Measurements from ENCODE around the gene TGFA.

TGFA gene

DNA sequence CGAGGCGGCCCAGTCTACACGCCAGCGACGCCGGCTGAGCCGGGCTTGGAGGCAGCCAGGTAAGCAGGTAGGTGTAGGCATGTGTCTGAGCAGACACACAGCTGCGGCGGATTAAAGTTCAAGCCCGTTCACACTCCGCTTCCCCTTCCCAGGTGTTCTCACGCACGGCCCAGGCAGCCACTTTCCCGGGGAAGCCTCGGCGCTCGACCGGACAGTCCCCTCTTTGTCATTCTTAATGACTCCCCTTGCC is 367 bp downstream of the TGFA start:
- DNase-seq (ENCODE audit: low read depth in 1 of 2, low spot score in 1 of 2) = no peak

GRCh38 chr2:70552501-70553333 is 909 bp downstream of the TGFA start:
- DNase-seq (ENCODE audit: low read depth in 1 of 2, low spot score in 1 of 2) = no peak

- DNase-seq (ENCODE audit: low read depth in 1 of 2, low spot score in 1 of 2) = no peak
Observed at GRCh38 chr2:70551167-70551566, 2.5 kb downstream of the TGFA start.

- no peak for DNase-seq (ENCODE audit: low read depth in 1 of 2, low spot score in 1 of 2)
Observed at GRCh38 chr2:70549962-70550361, 3.7 kb downstream of the TGFA start.

DNA sequence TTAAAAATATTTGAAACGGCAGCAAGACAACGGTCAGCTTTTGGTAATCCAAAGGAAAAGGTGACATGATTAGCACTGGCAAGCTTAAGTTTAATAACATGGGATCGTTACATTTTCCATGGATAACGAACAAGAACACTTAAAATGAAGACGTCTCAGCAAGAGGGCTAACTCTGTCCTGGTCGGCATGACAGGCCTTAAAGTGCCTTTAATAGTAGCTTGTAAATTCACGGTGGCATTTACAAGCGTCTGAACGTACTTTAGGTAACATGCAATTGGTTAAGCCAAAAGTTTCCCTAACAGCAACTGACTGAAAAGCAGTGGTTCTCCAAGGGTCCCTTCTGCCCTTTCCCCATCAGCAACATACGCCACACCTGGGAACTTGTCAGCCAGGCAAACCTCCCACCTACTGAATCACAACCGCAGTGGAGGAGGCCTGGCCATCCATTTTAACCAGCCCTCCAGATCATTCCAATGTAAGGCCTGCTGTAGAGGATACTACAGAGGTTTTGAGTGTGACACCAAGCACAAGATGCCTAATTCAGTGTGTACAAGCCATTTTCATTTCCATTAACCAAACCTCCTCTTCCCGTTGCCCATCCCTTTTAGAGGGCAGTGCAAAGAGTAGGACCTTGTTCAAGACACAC is 4.4 kb downstream of the TGFA start:
- DNase-seq (ENCODE audit: low read depth in 1 of 2, low spot score in 1 of 2) = no peak

DNA sequence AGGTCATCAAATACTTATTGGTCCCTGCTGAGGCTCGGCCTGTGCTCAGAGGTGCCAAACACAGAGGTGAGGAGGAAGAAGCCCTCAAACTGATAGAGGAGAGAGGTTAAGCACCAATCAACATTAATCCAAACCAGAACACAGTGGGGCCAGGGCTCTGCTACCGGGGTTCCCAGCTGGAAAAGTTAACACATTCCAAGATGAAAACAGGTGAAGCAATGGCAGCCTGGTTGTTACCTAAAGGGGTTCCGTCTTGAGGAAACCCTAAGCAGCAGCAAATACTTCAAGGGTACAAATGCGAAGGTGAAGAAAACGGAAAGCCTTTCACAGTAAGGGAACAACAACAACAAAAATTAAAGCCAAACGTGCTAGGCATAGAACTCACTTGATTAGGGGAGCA is 5.4 kb downstream of the TGFA start:
- DNase-seq (ENCODE audit: low read depth in 1 of 2, low spot score in 1 of 2) = no peak

- no peak for DNase-seq (ENCODE audit: low read depth in 1 of 2, low spot score in 1 of 2)
Observed at GRCh38 chr2:70546885-70547284, 6.7 kb downstream of the TGFA start.

- DNase-seq (ENCODE audit: low read depth in 1 of 2, low spot score in 1 of 2) = no peak
Observed at GRCh38 chr2:70546376-70546775, 7.2 kb downstream of the TGFA start.

DNA sequence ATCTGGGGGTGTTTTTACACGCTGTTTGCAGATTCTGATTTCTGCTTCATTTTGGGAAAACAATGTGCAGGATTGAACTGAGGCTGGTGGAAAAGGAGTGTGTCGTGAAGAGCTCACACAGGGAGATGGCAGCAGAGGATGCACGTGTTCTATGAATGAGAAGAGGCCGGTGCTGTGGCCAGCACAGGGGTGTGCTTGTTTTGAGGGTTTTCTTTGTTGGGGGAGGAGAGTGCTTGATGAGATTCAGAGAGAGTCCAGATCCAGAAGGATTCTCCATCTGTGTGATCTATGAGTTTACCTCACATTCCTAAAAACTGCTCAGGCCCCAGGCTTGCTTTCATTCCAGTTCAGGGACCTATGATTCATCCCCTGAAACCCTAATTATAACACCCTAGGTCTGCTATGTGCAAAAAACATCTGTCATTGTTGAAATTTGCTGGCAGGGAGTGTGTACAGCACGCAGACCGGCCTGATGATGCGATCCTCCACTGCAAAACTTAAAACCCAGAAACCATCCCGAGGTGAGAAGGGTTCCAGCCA is 12.1 kb downstream of the TGFA start:
- no peak for DNase-seq (ENCODE audit: low read depth in 1 of 2, low spot score in 1 of 2)

DNA sequence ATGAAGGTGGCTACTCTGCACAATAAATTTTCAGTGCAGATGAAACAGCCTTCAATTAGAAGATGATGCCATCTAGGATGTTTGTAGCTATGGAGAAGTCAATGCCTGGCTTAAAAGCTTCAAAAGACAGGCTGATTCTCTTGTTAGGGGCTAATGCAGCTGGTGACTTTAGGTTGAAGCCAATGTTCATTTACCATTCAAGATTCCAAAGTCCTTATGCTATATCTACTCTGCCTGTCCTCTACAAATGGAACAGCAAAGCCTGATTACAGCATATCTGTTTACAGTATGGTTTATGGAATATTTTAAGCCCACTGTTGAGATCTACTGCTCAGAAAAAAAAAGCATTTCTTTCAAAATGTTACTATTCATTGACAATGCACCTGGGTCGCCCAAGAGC is 15.8 kb downstream of the TGFA start:
- no peak for DNase-seq (ENCODE audit: low read depth in 1 of 2, low spot score in 1 of 2)

DNA sequence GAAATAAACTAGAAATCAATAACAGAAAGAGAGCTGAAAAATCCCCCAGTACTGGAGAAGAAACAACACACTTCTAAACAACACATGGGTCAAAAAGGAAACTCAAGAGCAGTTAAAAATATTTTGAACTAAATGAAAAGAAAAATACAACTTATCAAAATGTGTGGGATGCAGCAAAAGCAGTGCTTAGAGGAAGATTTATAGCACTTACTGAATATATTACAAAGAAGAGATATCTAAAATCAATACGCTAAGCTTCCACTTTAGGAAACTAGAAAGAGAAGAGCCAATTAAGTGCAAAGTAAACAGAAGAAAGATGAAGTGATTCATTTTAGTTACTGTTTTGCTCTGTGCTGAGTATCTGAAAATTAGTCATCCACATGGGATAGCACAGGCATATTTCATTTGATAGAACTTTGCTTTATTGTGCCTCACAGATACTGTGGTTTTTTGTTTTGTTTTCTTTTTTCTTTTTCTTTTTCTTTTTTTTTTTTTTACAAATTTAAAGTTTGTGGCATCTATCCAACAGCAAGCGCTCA is 17.0 kb downstream of the TGFA start:
- DNase-seq (ENCODE audit: low read depth in 1 of 2, low spot score in 1 of 2) = no peak

DNA sequence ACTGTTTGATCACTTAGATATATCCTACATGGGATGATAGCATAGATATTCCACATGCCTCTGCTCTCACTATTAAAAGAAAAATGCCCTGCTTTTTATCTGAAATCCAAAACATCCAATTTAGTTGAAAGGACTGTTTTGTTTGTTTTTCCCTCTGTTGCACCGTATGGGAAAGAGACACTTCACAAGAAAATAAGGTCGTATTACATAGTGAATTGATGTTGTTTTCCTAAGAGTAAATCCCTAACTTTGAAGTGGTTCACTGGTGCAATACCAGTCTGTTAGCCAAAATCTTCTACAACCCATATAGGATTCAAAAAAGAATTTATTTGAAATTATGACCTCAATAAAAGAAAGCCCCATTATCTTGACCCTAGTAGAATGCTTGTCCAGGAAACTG is 18.1 kb downstream of the TGFA start:
- no peak for DNase-seq (ENCODE audit: low read depth in 1 of 2, low spot score in 1 of 2)

- DNase-seq (ENCODE audit: low read depth in 1 of 2, low spot score in 1 of 2) = no peak
Observed at GRCh38 chr2:70534183-70534836, 19.3 kb downstream of the TGFA start.

- no peak for DNase-seq (ENCODE audit: low read depth in 1 of 2, low spot score in 1 of 2)
Observed at GRCh38 chr2:70532244-70532935, 21.2 kb downstream of the TGFA start.

GRCh38 chr2:70531419-70532086 is 22.1 kb downstream of the TGFA start:
- no peak for DNase-seq (ENCODE audit: low read depth in 1 of 2, low spot score in 1 of 2)

DNA sequence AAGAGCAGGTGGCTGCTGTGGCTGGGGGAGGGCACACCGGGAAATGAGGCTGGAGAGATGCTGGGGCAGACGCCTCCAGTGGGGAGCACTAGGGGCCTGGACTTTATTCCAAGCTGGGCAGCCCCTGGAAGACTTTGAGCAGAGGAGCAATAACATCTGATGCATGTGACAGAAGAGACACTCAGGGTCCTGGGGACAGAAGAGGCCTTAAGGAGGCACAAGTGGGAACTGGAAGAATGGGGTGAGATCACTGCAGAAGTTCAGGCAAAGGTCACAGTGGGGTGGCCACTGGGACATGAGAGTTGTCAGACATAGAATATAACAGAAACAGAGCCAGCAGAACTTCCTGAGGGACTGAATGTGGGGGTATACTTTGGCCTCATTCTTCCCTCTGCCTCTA is 24.0 kb downstream of the TGFA start:
- no peak for DNase-seq (ENCODE audit: low read depth in 1 of 2, low spot score in 1 of 2)

- DNase-seq (ENCODE audit: low read depth in 1 of 2, low spot score in 1 of 2) = no peak
Observed at GRCh38 chr2:70528929-70529328, 24.7 kb downstream of the TGFA start.

GRCh38 chr2:70528276-70528675 is 25.4 kb downstream of the TGFA start:
- no peak for DNase-seq (ENCODE audit: low read depth in 1 of 2, low spot score in 1 of 2)

- DNase-seq (ENCODE audit: low read depth in 1 of 2, low spot score in 1 of 2) = no peak
Observed at GRCh38 chr2:70527447-70528080, 26.1 kb downstream of the TGFA start.

DNA sequence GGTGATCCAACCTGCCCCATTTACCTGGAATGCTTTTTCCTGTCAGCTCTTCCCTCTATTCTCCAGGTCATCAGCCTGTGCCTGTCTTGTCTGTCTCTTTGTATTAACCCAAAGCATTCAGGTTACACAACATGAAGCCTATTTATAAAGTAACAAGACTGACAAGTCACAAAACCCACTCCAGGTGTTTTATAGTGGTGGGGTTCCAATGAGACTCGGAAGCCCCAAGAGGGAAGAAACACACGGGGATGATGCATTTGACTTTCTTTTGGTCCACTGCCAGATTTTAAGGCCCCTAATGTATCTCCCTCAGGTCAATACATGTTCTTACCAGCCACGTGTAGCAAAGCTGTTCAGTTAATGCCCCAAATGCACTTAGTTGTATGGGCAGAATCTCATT is 27.5 kb downstream of the TGFA start:
- no peak for DNase-seq (ENCODE audit: low read depth in 1 of 2, low spot score in 1 of 2)

Measured in stimulated activated CD4-positive, alpha-beta T cell treated with anti-CD3 and anti-CD28 coated beads, Interleukin-15, amount 100 ng/mL, for 1 hour (primary cell).